ENCODE measurements around the gene LAMTOR1.

LAMTOR1 gene

DNA sequence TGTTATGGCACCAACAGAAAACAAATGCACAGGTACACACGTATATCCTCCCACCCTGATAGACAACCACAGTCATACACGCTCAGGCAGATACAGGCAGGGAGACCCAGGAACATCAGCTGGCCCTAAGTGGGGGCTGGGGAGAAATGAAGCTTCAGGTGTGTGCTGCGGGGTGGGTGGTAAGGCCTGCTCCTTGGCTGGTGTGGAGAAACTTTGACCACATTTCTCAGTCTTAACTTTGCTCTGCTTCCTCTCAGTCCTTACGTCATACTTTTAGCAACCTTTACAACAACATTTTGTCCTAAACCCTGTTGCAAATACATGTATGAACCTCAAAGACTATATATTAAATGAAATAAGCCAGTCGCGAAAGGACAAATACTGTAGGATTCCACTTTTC lies 16.1 kb upstream of the LAMTOR1 start:
- DNase-seq (ENCODE audit: low read depth in 2 of 2) = no peak

DNA sequence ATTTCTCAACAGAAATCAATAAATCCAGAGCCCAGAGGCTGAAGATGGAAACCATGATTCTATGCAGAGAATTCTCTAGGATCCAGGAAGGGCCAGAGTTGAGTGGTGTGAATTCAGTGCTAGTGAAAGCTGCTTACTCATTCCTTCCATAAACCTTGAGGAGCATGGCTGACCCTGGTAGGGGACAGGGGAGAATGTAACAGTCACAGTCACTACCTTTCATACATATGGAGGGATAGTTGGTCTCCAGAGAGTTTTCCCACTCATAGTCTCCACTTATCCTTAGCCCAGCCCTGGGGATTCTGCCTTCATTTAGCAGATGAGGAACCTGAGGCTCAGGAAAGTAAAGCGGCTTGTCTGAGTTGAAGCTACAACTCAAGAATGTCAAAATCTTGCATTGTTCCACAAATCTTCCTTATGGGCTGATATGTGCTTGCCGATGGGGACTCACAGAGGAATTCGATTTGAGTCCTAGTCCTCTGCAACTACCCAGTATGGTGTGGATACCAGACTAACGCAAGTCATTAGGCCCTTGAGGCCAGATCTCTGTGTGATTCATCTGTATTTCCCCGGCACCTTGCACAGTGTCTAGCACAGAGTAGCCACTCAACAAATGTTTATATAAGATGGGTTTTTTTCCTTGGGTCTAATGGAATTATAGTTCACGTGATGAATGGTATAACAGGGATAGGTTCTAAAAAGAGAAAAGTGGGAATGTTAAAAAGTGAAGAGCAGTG lies 13.1 kb upstream of the LAMTOR1 start:
- no peak for DNase-seq (ENCODE audit: low read depth in 2 of 2)

DNA sequence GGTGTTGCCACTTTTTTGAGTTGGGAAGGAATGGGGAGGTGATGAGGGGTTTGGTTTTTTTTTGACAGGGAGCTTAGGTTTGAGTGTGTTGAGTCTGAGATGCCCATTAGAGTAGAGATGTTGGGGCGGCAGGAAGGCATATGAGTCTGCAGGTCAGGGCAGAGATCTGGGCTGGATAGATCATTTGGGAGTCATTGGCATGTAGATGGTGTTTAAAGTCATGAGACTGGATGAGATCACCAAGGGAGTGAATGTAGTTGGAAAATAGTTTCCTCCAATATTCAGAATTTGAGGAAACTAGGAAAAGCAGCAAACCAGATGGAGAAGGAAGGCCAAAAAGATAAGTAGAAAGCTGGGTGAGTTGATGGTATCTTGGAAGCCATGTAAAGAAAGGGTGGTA lies 11.5 kb upstream of the LAMTOR1 start:
- no peak for DNase-seq (ENCODE audit: low read depth in 2 of 2)

DNA sequence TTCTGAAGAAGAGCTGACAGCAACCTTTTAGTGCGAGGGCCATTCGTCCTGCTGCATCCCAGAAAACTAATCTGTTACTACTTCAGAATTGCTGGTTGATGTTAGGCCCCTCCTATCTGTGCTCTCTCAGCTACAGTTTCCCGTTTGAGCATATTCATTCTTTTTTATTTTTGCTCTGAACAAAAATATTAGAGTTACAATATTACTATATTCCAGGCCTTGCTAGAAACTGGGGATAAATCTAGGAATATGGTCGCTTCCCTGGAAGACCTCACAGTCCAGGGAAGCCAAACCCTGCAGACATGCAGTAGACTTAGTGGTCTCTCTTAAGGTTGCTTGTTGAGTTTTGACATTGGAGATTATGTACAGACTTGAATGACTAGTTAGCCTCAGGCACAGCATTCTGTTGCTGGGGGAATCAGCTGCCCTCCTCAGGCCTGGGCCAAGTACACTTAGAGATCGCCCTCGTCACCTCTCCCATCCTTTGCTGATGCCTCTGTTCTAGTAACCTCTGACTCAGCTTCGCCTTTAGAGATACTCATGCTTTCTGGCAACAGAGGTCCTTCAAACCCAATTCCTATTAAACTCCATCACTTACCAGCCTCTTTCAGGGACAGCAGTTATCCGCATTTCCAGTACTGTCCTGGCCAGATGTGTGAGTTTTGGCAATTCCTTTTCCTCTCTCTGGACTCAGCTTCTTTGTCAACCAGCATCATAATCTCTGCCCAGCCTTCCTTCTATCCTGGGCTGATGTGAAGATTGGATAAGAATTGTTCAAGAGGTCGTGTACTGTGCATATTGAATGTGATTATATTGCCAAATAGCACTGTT lies 10.1 kb upstream of the LAMTOR1 start:
- DNase-seq (ENCODE audit: low read depth in 2 of 2) = no peak

DNA sequence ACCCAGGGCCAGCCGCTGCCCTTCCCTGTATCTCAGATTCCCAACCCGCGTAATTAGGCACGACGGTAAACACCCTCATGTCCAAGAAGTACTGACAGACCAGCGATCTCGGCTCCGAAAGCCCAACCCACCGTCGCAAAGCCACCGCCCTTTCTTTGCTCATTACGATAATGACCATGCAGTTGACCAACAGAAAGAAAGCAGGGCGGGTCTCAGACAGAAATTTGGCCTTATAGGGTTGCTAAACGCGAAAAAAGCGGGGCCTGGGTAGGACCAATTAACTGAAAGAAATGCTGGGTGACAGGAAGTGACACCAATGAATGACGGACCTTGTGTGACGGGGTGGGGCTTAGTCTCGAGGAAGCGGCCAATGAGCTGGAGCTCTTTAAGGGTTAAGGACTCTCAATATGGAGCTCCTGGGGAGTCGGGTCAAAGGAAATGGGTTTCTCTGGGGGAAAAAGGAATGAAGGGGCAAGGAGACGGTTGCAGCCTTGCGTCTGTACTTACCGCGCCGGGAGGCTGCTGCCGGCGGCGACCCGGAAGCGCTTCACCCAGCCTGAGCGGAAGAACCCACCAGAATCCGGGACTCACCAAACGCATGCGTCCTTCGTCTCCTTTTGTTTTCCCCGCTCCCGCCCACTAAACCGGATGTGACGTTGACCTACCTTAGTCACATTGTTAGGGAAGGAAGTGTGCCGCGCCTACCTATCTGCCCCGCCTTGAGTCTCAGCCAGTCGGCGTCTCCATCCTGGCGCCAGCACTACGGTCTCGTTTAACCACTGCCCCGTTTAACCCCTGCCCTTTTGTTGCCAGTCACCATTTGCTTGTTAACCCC lies 9.3 kb upstream of the LAMTOR1 start, which contains the start of gene ANAPC15:
TSS of gene ANAPC15 (minus strand) at position 553 of the 835 bp plus-strand sequence. CDS start 1,419 bp downstream, outside the sequence.
- DNase-seq (ENCODE audit: low read depth in 2 of 2) = peak; percentile 99

DNA sequence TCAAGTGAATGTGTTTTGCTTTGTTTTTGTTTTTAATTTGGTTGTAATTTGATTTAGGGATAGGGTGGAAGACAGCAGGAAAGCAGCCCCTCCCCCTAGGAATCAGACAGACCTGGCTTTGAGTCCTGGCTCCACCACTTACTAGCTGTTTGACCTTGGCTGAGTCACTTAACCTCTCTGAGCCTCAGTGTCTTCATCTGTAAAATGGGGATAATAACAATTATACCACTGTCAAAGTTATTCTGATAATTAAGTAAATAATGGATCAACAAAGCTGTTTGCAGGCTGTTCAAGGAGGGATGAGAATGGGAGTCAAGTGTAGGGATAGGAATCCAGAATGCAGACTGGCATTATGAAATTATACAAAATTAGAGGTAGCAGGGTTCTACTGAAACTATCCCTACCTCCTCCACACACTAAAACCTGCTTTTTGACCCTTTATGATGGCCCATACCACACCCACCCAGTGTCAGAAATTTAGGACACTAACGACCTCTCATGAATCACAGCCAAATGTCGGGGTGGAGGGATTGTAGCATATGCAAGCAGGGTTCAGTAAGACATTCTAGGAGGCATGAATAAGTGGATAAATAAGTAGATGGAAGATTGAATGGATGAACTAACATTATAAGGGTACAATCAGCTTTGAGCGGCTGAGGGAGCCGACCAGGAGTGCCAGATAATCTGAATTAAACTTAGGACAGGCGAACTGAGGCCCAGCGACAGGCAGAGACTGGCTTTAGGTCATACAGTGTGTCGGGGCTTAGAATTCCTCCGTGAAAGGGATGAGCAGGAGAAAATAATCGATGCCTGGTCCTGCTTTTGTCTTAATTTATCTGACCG lies 8.4 kb upstream of the LAMTOR1 start:
- no peak for DNase-seq (ENCODE audit: low read depth in 2 of 2)

DNA sequence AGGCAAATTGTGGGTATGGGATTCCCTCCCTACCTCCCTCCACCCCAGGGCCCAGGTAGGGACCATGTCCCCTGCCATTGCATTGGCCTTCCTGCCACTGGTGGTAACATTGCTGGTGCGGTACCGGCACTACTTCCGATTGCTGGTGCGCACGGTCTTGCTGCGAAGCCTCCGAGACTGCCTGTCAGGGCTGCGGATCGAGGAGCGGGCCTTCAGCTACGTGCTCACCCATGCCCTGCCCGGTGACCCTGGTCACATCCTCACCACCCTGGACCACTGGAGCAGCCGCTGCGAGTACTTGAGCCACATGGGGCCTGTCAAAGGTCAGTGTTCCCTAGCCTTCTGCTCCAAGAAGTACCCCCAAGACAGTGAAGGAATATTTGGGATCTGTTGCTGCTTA lies 2.8 kb upstream of the LAMTOR1 start, which contains the start of gene TOMT:
TSS of gene TOMT (plus strand) at position 37 of the 400 bp plus-strand sequence. CDS start at position 65, 28 bp downstream.
- no peak for DNase-seq (ENCODE audit: low read depth in 2 of 2)

DNA sequence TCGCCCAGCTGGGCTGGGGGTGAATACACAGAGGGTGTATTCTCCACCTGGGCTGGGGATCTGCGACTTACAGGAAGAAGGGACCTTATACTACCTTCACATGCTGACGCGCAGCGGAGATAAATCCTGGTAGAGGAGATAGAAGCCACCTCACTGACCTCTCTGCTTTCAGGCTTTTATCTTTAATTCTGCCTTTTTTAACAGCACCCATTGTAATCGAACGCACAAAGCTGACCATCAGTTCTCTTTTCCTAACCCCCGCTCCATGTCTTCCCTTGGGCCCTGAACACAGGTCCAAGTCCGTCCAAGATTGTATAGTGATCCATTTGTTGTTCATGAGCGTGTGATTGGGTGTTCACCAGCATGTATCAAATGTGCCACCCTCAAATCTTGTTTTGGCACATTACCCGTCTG lies 664 bp upstream of the LAMTOR1 start:
- no peak for DNase-seq (ENCODE audit: low read depth in 2 of 2)

DNA sequence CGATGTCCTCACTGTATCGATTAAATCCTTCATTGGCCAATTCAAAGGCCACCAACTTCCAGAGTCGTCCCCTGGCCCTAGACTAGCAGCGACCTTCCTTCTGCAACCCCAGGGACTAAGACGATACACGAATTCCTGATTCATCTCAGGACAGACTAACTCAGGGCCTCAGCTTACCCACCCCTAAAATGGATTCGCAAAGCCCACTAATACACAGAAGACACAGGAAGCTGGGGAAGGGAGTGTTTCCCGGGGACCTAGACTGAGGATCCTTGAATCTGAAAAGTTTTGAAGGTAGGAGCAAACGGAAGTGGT lies 509 bp downstream of the LAMTOR1 start:
- no peak for DNase-seq (ENCODE audit: low read depth in 2 of 2)

DNA sequence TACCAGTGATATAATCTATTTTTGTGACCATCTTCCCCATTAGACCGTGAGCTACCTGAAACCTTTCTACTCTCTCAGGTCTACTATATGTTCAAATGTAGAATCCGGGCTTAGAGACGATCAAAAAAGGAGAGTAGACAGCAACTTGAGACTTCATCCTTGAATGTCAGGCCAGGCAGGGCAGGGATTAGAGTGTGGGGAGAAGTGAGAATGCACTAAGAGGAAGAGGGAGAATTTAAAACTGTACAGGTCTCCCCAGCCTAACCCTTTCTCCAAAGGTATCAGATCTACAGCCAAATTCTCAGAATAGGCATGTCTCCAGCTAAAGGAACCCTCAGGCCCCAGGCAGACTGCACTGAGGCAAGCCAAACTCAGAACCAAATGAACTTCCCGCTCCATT lies 935 bp downstream of the LAMTOR1 start:
- no peak for DNase-seq (ENCODE audit: low read depth in 2 of 2)

DNA sequence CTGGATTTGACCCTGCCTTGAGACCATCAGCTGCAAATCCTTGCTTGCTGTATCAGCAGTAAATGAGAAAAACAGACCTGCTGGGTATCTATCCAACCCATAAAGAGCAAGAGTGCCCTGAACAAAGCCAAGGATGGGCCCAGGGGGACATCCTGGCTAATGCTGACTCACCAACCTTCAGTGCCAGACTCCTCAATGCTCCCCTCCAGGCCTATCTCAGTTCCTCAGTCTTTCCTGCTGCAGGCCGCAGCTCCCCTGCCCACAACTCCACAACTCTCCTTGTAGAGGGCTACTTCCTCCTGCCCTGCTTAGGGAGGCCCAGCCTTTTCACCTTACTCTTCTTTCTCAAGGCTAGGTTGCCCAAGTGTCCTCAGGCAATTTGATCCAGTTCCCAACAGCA lies 2.6 kb downstream of the LAMTOR1 start:
- no peak for DNase-seq (ENCODE audit: low read depth in 2 of 2)

DNA sequence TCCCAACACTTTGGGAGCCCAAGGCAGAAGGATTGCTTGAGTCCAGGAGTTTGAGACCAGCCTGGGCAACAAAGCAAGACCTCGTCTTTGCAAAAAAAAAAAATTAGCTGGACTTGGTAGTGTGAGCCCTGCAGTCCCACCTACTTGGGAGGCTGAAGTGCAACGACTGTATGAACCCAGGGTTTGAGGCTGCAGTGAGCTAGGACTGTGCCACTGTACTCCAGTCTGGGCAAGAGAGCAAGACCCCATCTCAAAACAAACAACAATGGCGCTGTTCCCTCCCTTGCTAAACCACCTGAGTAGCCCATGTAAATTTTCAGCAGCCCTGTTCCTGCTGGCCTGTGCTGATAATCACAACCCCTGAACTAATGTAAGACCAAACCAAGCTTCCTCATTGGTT lies 3.1 kb downstream of the LAMTOR1 start:
- no peak for DNase-seq (ENCODE audit: low read depth in 2 of 2)

DNA sequence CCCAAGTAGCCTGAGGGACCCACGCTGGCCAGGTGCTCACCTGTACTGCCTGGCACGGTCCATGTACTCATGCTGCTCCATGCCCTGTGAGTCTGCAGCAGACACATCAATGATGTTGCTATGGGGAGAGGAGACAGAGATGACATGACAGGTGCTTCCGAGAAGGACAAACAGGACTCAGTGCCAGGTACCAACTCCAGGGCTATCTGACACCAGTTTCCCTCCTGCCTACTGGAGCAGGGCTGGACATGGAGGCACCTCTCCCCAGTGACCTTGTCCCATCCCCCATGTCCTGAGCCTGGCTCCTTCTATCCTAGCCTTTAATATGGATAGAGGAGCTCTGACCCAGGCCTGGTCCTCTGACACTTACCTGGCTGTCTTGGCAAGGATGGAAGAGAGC lies 4.4 kb downstream of the LAMTOR1 start:
- no peak for DNase-seq (ENCODE audit: low read depth in 2 of 2)

DNA sequence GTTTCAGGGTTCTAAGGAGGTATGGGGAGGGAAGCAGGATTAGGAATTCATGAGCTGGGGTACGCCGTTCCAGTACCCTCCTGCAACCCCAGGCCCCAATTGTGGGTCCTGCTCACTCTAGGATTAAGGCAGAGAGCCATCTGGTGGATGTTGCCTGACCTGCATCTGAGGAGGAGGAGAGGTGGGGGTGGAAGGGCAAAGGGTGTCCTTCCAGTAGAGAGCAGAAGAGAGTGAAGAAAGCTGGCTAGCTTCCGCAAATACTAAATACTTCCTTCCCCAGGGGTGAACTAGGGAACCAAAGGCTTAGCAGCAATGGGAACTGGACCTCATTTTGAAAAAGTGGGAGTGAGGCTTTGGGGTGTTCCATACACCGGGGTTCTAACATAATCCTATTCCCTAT lies 11.8 kb downstream of the LAMTOR1 start:
- DNase-seq (ENCODE audit: low read depth in 2 of 2) = peak; percentile 29 to 51

DNA sequence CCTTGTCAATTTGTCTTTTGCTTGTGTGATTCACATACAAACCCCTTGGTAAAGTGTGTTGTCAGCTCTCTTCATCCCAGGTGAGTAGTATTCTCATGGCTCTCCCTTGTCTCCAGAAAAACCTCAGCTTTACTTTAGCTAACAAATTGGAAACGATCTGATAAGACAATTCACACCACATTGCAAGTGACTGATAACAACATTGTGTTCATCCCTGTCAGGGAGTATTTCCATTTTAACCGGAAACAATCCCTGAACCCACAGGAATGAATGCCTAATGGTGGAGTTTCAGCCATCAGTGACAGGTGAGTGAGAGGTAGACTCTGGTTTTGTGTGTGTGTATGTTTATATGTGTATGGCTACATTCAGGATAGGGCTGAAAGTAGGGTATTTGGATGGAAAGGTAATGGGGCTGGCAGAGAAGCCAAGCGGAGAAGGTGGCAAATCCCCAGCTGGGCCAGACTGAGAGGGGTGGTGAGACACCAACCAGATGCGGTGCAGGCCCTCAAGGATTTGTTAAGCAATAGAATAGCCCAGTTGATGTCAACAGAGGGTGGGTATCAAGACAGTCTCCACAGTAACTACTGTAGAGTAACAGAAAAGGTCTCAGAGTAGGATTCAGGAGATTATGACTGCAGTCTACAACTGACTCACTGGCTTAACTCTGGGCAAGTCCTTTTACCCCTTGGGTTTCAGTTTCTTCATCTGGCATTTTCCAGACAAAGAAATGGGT lies 14.9 kb downstream of the LAMTOR1 start:
- no peak for DNase-seq (ENCODE audit: low read depth in 2 of 2)

DNA sequence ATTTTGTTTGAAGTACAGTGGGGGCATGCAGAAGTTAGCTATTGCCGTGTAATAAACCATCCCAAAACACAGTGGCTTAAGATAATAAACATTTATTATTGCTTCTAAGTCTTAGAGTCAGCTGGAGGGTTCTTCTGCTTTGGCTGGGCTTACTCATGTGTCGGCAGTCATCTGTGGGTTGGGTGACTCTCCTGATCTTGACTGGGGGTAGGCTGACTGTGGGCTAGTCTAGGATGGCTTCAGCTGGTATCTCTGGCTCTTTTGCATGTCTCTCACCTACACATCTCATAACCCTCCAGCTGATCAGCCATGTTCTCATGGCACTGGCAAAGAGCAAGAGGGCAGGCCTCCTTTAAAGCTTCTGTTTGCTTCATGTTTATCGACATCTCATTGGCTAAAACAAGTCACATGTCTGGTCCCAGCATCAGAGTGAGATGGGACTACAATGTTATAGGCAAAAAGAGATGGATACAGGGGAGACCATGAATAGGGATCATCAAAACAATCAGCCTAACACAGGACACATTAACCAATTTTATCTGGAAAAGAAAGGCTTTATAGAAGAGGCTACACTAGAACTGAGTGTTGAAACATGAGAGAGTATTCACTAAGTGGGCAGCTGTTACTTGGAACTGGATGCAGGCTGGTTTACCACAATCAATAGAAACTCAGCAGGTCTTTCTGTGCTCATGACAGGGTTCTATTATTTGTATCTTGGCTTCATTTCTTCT lies 17.3 kb downstream of the LAMTOR1 start:
- DNase-seq (ENCODE audit: low read depth in 2 of 2) = no peak

DNA sequence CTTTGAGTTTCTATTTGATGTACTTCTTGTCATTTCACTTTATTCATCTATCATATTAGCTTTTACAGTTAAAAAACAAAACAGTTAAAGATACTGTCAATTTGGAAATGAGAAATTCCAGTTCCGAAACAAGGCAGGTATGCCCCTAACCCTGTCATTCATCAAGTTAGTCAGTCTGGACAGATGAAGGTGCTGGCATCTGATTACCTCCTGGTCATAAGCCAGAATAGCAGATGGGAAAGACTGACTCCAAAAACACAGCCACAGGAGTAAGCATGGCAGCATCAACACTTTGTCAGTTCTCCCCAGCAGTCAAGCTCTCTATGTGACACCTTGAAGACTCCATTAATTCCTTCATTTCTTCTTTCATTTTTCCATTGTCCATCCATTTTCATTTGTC lies 18.1 kb downstream of the LAMTOR1 start:
- no peak for DNase-seq (ENCODE audit: low read depth in 2 of 2)

DNA sequence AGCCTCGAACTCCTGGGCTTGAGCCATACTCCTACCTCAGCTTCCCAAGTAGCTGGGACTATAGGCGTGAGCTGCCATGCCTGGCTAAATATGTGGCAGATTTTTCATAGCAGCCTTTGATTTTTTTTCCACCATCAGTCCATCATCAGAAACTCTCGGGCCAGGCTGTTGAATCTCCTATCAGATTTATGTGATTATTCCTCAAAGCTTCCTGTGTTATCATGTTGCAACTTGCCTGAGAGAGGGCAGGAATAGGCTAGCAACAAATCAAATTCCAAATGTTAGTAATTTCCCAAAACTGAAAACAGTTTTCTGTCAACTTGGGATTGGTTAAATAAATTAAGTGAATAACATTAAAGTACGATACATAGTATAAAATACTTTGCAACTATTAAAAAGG lies 19.0 kb downstream of the LAMTOR1 start:
- DNase-seq (ENCODE audit: low read depth in 2 of 2) = no peak

DNA sequence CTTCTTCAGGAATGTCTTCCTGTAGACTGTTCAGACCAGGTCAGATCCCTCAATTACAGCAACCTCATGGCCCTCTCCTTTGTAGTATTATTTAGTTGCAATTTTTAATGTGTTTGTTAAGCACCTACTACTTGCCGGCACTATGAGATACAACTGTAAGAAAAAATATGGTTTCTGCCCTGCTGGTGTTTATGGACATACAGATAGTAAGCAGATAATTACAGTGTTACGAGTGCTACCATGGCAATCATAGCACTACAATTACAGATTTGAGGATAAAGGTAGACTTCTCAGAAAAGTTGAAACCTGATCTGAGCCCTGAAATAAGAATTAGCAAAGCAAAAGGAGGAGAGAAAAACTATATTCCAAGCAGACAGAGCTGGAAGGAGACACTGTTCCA lies 19.7 kb downstream of the LAMTOR1 start:
- DNase-seq (ENCODE audit: low read depth in 2 of 2) = no peak

All from stimulated activated CD4-positive, alpha-beta T cell treated with anti-CD3 and anti-CD28 coated beads, Interleukin-12 subunit alpha, Interleukin-12 subunit beta, amount 100 ng/mL, for 24 hours (primary cell).